ENCODE results near the gene DTX1.

- TF ChIP-seq CTCF (IDR thresholded peaks at IDR 0.05) (no peak), POLR2A (IDR thresholded peaks at IDR 0.05) (no peak)
Measured at GRCh38 chr12:113044516-113044915, 12.0 kb upstream of the DTX1 start.
